MM.1S (cell line): ENCODE results near the gene PCED1B.

Experiments
- CTCF ChIP-seq: fragments of 300-600 bp; sonication (generic); IDR thresholded peaks from 2 replicates; pipeline ENCODE4 v1.5.1; 2016; ENCODE audit warnings: antibody characterized with exemption, low read length, mixed read lengths
- EZH2 ChIP-seq: fragments of 300-600 bp; sonication (generic); optimal IDR thresholded peaks from 2 replicates; pipeline ENCODE3; 2017; ENCODE audit warnings: low read depth, mild to moderate bottlenecking, antibody characterized with exemption, low read length, mixed read lengths
- EZH2phosphoT487 ChIP-seq: fragments of 300-600 bp; sonication (generic); IDR thresholded peaks from 2 replicates; pipeline ENCODE4 v1.6.1; 2018; ENCODE audit warnings: antibody characterized with exemption, low read length

- no peak for TF ChIP-seq CTCF
- TF ChIP-seq EZH2 = no peak
- no peak for TF ChIP-seq EZH2phosphoT487
These were observed 76.8 kb downstream of the PCED1B start for GRCh38 chr12:47156167-47156736.
